BJ (cell line): ENCODE data around the gene SUPT3H. TPM values are rescaled to one million over a fixed set of nuclear protein-coding genes. Genes with fewer than 3 reads are reported as not detected.

Experiments
- CTCF ChIA-PET: fragments of 350-600 bp; formaldehyde crosslinking; extraction: SDS; loops from one replicate; lab custom pipeline; 2021; ENCODE audit warnings: antibody characterized with exemption, inconsistent platforms; lab: Yijun Ruan, JAX
- POLR2A ChIA-PET: fragments of 300-600 bp; sonication (Branson Sonifier 250); formaldehyde crosslinking; extraction: SDS; loops from one replicate; lab custom pipeline; 2021; ENCODE audit warnings: antibody characterized with exemption; lab: Charles Lee
- DNase-seq: peaks from one replicate; pipeline ENCODE4 v3.0.0-alpha.2; 2011; ENCODE audit warnings: low read depth
- H3K27me3 ChIP-seq: 2 replicates; pipeline ENCODE4 v1.6.0; 2011; ENCODE audit warnings: low read length; ENCODE audit not compliant: control insufficient read depth, insufficient read depth
- H3K36me3 ChIP-seq: 2 replicates; pipeline ENCODE4 v1.5.1; 2011; ENCODE audit warnings: low read length; ENCODE audit not compliant: control insufficient read depth, insufficient read depth
- H3K4me3 ChIP-seq: 2 replicates; pipeline ENCODE4 v1.5.1; 2011; ENCODE audit warnings: low read depth, mild to moderate bottlenecking, control low read depth, low read length
- CTCF ChIP-seq: IDR thresholded peaks from 2 replicates; pipeline ENCODE4 v1.5.1; 2011; ENCODE audit warnings: low read depth, mild to moderate bottlenecking, control low read depth, inconsistent platforms, low read length, moderate library complexity; ENCODE audit not compliant: insufficient read depth
- polyA plus RNA-seq: library from polyadenylated mRNA; depleted of rRNA; stranded (reverse); fragments of >200 nt; gene quantifications from 2 replicates; pipeline ENCODE4 v1.2.3, GENCODE V29; 2011

The SUPT3H gene
- polyA plus RNA-seq, 1 experiment = 7.8 TPM

GRCh38 chr6:45320349-45320748 is 57.4 kb downstream of the SUPT3H start:
- H3K36me3 ChIP-seq = no peaks in the 10 kb centered on the region
- ChIA-PET POLR2A (no interaction called here), CTCF (no interaction called here)
- no peaks in the 10 kb centered on the region for H3K27me3 ChIP-seq
- H3K4me3 ChIP-seq = no peak overlapping the region
- TF ChIP-seq CTCF = no peak
- DNase-seq = no peak

- POLR2A ChIA-PET = no interaction called here
- CTCF ChIA-PET = no interaction called here
- Histone ChIP-seq H3K27me3 (no peaks in the 10 kb centered on the region), H3K36me3 (no peaks in the 10 kb centered on the region), H3K4me3 (no peak overlapping the region)
- TF ChIP-seq CTCF = no peak
- no peak for DNase-seq
Measured at GRCh38 chr6:45314146-45314545, 63.6 kb downstream of the SUPT3H start.

GRCh38 chr6:45310118-45310788 is 67.5 kb downstream of the SUPT3H start:
- Histone ChIP-seq H3K36me3 (no peaks in the 10 kb centered on the region), H3K4me3 (no peak overlapping the region), H3K27me3 (no peaks in the 10 kb centered on the region)
- POLR2A ChIA-PET = no interaction called here
- CTCF ChIA-PET = interaction anchor here (0.6 to 1.5 kb wide), 3 partner anchors 187 to 613 kb away, joined by 3 to 4 read pairs (median 3); no protein-coding TSS in a partner anchor
- no peak for DNase-seq
- TF ChIP-seq CTCF = no peak

GRCh38 chr6:45305546-45305945 is 72.2 kb downstream of the SUPT3H start:
- Histone ChIP-seq H3K36me3 (no peaks in the 10 kb centered on the region), H3K27me3 (no peaks in the 10 kb centered on the region), H3K4me3 (no peak overlapping the region)
- DNase-seq = no peak
- ChIA-PET POLR2A (no interaction called here), CTCF (no interaction called here)
- no peak for TF ChIP-seq CTCF

GRCh38 chr6:45302832-45303231 is 74.9 kb downstream of the SUPT3H start:
- POLR2A ChIA-PET = no interaction called here

More at GRCh38 chr6:45302832-45303231, 74.9 kb downstream of the SUPT3H start:
- no peak for TF ChIP-seq CTCF
- CTCF ChIA-PET = no interaction called here
- H3K27me3 ChIP-seq = no peaks in the 10 kb centered on the region
- no peaks in the 10 kb centered on the region for H3K36me3 ChIP-seq
- DNase-seq = no peak
- no peak overlapping the region for H3K4me3 ChIP-seq
